ENCODE results near the gene ABLIM1. TPM values are rescaled to one million over a fixed set of nuclear protein-coding genes. Genes with fewer than 3 reads are reported as not detected.

The ABLIM1 gene
- total RNA-seq, 4 donors from 2014 or later: 75.2 to 172 (median 110) TPM

- WGBS, 2 donors (ENCODE audit: low coverage in 1 of 2): 59 to 71% methylated on average over 4 to 5 of the region's 5 CpGs
- Histone ChIP-seq H3K9me3 (no peaks in the 10 kb centered on the region), H3K36me3 (no peaks in the 10 kb centered on the region), H3K4me3 (no peak overlapping the region), H3K27ac (no peak overlapping the region), H3K27me3 (peaks cover 12% of the 10 kb centered on the region), H3K4me1 (peaks cover 0 to 26% (median 7%) of the 10 kb centered on the region in 3 donors)
- ATAC-seq: no peak
- TF ChIP-seq POLR2AphosphoS5 (IDR thresholded peaks at IDR 0.05) (no peak), EP300 (IDR thresholded peaks at IDR 0.05) (no peak), POLR2A (IDR thresholded peaks at IDR 0.05) (no peak), CTCF (IDR thresholded peaks at IDR 0.05) (no peak)
These were observed 249.1 kb downstream of the ABLIM1 start for GRCh38 chr10:114408968-114409444.

GRCh38 chr10:114408112-114408967 is 249.7 kb downstream of the ABLIM1 start:
- WGBS, 2 donors (ENCODE audit: low coverage in 1 of 2): 77 to 83% methylated on average over 8 to 9 of the region's 12 CpGs
- Histone ChIP-seq H3K27me3 (peaks cover 19% of the 10 kb centered on the region), H3K4me1 (peaks cover 0 to 29% (median 6%) of the 10 kb centered on the region in 3 donors), H3K27ac (no peak overlapping the region), H3K36me3 (no peaks in the 10 kb centered on the region), H3K4me3 (no peak overlapping the region), H3K9me3 (no peaks in the 10 kb centered on the region)
- ATAC-seq: no peak
- TF ChIP-seq POLR2A (IDR thresholded peaks at IDR 0.05) (no peak), POLR2AphosphoS5 (IDR thresholded peaks at IDR 0.05) (no peak), CTCF (IDR thresholded peaks at IDR 0.05) (no peak), EP300 (IDR thresholded peaks at IDR 0.05) (no peak)

GRCh38 chr10:114406455-114406854 is 251.6 kb downstream of the ABLIM1 start:
- ATAC-seq: no peak
- Histone ChIP-seq H3K9me3 (no peaks in the 10 kb centered on the region), H3K27ac (no peak overlapping the region), H3K36me3 (no peaks in the 10 kb centered on the region), H3K4me1 (peaks cover 0 to 36% (median 7%) of the 10 kb centered on the region in 3 donors), H3K27me3 (peaks cover 26% of the 10 kb centered on the region), H3K4me3 (no peak overlapping the region)
- no peak for TF ChIP-seq POLR2AphosphoS5 (IDR thresholded peaks at IDR 0.05)
- TF ChIP-seq EP300 (IDR thresholded peaks at IDR 0.05): no peak
- no peak for TF ChIP-seq CTCF (IDR thresholded peaks at IDR 0.05)
- no peak for TF ChIP-seq POLR2A (IDR thresholded peaks at IDR 0.05)
- 77% methylated on average over 1 of the region's 1 CpG; no CpG with 5 or more reads in 1 of the 2 donors for WGBS, 2 donors (ENCODE audit: low coverage in 1 of 2)

GRCh38 chr10:114405011-114405350 is 253.1 kb downstream of the ABLIM1 start:
- peak overlapping the region in 1 of 2 donors; percentile 69 for H3K4me3 ChIP-seq
- WGBS, 2 donors (ENCODE audit: low coverage in 1 of 2): 52 to 55% methylated on average over 8 to 9 of the region's 16 CpGs
- no peaks in the 10 kb centered on the region for H3K36me3 ChIP-seq
- ATAC-seq: no peak
- TF ChIP-seq POLR2AphosphoS5 (IDR thresholded peaks at IDR 0.05) (no peak), EP300 (IDR thresholded peaks at IDR 0.05) (no peak), POLR2A (IDR thresholded peaks at IDR 0.05) (no peak), CTCF (IDR thresholded peaks at IDR 0.05) (no peak)
- peaks cover 26% of the 10 kb centered on the region for H3K27me3 ChIP-seq
- H3K4me1 ChIP-seq: peaks cover 0 to 51% (median 7%) of the 10 kb centered on the region in 3 donors
- no peaks in the 10 kb centered on the region for H3K9me3 ChIP-seq
- peak overlapping the region in 3 of 4 donors; percentile 65 to 82 (median 77) for H3K27ac ChIP-seq
